NCI-H2029 treated with DMSO at 0.1 percent for 48 hours (cell line): Measurements from ENCODE around the gene DOCK2.

Source experiments
- DNase-seq: peaks from one replicate; lab custom pipeline; 2025; lab: John Stamatoyannopoulos, UW

The DOCK2 gene

DNA sequence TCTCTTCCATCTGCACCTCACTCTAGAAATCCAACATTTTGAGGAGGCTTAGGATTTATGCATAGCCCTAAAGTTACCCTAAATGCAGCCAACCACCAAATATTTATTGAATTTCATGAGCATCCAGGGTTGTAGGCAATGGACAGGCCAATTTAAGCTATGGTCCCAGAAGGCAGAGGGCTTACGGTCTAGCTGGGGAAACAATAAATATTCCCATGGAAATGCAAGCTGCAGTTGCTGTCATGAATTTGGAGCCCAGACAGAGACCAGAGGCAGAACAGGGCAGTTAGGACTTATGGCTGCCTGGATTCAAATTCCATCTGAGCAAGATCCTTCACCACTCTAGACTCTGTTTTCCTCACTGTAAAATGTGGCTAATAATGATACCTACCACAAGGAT lies 352.3 kb downstream of the DOCK2 start:
- no peak for DNase-seq

DNA sequence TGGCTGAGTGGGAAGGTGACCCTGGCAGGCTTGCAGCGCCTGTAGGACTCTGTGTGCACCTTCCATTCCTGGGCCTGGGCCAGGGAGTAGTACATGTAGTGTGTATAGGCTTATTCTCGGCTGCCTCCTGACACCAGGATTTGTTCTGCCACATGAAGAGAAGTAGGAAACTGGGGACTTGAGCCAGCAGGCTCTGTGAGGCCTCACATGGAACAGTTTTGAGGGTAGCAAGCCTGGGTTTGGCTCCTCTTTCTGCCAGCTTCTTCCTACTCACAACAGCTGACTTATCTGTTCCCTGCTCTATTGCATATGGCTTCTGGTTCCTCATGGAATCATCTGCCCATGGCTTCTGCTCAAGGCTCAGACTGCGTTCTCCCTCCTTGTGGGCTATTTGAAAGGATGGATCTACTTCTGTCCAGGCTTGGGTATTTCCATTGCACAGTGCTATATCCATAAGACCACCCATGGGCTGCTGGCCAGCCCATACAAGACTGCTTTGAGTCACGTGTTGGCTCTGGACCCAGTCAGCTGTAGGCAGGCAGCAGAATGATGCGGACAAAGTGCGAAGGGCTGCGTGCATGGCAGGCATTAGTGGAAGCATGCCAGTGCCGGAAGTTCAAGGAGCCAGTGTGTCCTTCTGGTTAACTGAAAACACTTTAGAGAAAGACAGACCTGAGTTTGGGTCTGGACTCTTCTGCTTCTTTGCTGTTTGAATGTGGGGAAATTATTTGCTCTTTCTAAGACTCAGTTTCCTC lies 354.2 kb downstream of the DOCK2 start:
- DNase-seq = no peak

DNA sequence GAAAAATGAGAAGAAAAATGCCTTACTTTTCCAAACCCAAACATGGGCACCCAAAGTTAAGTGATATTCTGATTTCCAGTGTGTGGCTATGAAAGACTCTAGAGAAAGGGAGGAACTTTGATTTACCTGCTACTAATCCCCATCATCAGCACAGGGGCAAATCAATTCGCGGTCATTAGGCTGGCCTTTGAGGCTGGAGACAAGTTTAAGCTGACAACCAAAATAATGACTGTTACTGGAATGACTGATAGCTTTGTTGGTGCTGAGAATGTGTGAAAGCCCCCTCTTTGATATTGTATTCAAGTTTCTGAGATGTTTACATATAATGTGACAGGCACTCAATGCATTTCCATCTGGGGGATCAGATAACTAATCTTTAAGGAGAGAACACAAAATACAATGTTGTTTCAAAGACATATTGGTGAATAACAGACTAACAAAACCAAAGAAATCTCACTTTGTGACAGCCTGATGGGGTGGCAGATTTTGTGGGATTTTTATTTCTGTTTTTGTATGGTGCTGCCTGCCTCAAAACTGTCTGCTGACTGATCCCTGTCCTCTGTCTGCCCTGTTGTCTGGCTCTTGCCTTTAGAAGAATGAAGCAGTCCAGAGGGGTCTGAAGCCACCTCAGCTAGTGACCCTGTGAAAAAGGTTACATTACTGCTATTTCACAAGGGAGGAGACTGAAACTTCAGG lies 355.9 kb downstream of the DOCK2 start:
- no peak for DNase-seq

DNA sequence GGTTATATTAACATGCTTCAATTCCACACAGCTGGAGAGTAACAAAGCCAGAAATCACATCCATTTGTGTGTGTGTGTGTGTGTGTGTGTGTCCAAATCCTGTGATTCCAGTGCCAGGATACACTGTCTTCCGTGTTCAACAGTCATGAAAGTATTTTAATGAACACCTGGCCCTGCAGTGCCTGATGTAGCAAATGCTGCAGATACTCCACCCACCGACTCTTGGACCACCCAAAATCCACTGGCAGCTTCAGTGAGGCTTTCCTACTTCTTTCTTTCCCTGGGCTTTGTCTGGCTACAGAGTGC lies 356.4 kb downstream of the DOCK2 start:
- DNase-seq = no peak

DNA sequence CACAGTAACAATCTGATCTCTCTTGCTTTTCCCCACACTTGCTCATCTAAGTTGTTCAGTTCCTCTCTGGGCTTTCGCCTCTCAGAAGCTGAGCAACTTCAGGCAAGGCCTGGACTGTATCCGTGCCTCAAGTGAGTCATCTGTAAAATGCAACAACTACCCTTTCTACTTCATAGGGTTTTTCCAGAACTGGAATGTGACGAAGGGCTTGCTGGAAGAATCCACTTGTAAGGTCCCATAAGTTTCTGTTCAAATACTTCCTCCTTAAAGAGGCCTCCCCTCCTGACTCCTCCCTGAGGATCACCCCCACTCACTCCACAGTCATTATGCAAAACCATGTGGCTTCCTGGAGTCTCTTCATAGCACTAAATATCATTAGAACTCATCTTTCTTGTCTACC lies 360.7 kb downstream of the DOCK2 start:
- DNase-seq = no peak

DNA sequence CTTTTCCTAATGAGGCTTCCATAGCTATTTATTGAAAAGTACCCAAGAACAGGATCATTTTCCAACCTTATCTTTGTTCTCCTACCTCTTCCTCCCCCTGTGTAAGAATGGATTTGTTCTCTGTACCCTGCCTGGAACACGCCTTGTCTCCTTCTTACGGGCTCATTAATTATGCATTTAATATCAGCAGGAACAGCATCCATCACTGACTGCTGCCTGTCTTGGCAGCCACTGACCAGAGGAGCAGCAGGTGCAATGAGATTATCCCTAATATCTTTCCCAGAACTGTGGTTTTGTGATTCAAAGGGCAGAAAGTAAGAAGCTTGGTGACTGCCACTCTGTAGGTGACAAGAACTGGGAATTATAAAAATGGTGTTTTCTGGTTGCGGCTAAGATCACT lies 362.5 kb downstream of the DOCK2 start:
- no peak for DNase-seq

DNA sequence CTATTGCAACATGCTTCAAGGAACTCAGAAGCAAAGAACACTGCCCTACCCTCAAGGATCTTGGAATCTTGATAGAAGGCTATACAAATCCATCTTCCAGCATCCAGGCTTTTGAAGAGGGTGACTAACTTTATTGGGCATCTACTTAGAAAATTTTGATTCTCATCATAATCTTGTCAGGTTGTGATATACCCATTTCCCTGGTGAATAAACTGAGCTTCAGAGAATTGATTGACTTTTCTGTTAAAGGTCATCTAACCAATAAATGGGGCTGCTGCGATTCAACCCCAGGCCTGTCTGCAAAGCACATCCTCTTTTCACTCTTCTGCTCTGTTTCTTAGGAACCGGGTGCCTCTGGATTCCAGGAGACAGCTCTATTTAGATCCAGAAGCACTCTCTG lies 363.1 kb downstream of the DOCK2 start:
- DNase-seq = no peak

DNA sequence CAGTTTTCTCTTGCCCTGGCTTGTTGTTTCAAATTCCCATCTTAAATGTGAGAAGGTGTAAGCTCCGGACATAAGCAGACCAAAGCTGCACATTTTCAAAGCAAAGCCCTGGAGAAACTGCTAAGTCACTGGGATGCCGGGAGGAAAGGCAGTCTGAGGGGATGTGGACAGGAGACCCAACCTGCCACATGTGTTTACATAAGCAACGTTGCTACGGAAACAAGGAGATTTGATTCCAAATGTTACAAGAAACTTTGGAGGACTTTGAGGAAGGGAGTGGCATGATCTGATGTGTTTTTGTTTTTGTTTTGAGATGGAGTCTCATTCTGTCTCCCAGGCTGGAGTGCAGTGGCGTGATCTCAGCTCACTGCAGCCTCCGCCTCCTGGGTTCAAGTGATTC lies 368.9 kb downstream of the DOCK2 start:
- no peak for DNase-seq

DNA sequence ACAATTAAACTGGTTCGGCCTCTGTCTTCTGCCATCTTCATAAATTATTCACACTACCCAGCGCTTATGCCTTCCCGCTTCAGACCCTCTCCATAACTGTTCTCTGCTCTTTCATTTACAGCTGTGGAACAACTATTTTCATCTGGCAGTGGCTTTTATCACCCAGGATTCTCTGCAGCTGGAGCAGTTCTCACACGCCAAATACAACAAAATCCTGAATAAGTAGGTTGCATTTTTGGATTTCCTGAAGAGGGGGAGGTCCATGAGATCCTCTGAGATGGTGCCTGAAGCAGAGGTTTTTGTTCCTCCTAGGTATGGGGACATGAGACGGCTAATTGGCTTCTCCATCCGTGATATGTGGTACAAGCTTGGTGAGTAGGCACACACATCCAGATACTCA lies 371.3 kb downstream of the DOCK2 start:
- DNase-seq = no peak

DNA sequence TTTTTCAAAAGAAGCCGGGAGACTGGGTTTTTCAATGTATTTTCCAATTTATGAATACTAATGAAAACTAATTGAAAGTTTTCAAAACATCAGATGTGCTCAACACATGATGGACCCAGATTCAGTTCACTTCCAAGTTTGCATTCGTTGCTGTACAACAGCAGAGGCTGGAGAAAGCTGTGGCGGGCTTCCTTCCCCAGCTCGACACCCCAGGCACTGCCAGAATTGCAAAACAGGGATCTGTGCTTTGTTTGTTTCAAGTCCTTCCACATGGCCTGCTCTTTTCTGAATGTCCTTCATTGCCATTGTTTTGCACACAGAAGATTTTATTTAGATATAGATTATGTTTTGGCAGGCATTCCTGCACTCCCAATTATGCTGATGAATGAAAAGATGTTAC lies 373.5 kb downstream of the DOCK2 start:
- no peak for DNase-seq

DNA sequence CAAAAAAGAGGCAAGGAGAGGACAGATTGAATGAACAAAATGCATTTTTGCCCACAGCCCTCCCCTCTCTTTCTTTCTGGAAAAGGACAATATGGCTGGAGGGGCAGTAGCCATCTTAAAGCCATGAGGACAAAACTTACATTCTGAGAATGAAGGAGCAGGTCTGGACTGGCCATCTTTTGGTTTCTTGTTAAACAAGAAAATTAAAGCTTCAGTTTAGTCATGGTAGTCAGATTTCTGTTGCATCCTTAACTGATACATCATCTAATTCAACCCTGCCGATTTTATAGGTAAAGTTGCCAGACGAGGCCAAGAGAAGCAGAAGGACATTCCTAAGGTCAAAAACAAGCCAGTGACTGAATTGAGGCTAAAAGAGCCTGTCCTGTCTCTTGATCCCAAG lies 374.7 kb downstream of the DOCK2 start:
- DNase-seq = no peak

DNA sequence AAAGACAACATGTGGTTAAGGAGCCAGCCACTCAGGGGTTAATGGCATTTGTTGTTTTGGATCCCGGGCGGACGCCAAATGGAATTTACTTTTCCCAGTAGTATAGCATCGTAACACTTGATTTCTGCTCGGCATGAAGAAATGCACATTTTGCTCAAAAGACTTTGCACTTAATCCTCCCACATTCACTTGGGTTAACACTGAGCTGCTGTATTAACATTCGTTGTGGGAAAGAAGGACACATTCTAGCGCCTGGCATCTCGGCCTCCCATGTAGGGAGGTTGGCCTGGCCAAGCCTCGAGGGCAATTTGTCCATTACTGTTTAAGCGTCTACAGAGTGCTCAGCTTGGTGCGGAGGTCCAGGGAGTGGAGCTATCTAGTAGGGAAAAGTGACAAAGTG lies 375.5 kb downstream of the DOCK2 start:
- DNase-seq = no peak

DNA sequence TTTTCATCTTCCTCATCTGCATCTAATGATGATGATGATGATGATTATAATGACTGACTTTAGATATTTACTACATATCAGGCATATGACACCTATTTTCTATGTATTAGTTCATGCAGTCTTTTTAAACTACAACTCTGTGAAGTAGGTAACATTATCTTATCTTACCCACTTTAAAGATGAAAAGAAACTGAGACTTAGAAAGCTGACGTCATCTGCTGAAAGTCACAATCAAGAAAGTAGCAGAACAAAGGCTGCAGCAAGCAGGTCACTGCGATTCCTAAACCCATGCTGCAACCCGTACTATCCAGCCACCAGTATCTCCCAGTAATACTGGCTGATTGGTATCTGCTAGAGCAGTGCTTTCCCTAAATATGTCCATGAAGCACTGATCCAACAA lies 383.3 kb downstream of the DOCK2 start:
- DNase-seq = no peak

DNA sequence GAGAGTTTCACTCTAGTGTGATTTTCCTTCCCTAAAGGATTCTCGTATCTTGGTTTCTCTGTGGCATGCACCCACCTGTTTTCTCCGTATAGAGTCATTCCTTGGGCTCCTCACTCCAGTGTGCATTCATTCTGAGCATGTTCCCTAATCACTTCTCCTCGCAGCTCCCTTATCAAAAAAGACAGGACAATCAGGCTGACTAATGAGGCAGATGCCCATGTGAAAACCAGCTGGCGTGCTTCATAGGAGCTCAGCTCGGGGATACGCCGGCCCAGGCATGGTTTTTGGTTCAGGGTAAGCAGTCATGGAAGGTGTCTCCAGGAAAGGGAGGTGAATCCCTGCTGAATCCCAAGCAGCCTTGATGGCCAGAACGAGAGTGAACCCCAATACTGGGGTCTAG lies 384.4 kb downstream of the DOCK2 start:
- DNase-seq = no peak

DNA sequence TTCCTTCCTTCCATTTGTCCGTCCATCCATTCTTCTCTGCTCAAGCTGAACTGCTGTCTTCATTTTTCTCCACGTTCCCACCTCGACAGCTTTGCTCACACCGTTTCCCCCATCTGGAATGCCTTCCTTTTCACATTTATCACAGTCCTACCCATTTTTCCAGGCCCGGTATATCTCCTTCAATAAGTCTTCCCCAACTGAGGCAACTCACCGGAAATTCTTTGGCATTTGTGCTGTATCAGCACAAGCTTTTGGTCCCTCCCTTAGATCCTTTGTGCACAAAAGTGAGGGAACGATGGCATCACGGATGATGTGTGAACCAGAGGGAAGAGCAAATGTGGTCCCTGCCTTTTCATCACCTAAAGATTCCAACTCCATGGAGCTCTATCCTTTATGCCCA lies 388.8 kb downstream of the DOCK2 start:
- DNase-seq = no peak

DNA sequence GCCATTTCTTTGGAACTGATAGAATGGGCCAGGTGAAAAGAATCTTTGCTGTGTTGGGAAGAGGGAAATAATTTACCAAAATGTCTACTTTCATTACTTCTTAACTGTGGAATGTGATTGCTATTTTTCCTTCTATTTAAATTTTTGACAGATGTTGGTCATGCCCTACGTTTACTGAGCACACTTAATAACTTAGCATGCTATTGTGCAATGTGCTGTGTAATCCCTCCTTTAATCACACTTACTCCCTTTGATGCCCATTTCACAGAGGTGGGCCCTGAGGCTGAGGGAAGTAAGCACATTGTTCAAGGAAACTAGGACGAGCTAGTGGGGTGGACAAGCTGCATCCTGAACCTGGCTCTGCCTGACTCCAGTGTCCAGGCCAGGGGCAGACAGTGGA lies 391.0 kb downstream of the DOCK2 start:
- DNase-seq = no peak

DNA sequence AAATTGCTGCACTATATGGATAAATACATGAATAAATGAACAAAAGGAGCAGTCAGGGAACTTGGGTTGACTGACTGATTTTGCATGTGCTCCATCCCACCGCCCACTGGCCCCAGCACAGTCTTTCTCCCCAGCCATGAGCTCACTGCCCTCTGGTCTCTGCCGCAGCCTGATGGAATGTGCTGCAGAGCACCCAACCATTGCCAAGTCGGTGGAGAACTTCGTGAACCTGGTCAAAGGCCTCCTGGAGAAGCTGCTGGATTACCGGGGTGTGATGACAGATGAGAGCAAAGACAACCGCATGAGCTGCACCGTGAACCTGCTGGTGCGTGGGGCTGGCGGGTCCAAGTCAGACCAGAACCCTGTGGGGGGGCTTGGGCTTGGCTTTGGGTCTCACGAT lies 397.2 kb downstream of the DOCK2 start:
- no peak for DNase-seq

DNA sequence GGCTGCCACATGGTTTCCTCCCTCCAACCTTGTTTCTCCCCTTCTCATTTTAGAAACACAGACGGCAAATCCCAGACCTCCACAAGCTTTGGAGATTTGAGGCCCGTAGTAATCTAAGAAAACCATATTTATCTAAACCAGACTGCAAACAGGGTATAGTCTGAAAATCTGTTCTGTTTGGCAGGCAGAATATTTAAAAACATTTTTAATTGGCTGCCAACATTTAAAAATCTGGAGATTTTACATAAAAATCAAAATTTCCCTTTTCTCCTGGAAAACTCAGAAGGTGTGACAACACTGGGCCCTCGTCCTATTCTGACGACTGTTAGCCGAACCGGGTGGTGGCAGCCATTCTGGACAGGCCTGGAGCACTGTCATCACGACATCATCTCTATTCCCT lies 401.2 kb downstream of the DOCK2 start:
- no peak for DNase-seq

DNA sequence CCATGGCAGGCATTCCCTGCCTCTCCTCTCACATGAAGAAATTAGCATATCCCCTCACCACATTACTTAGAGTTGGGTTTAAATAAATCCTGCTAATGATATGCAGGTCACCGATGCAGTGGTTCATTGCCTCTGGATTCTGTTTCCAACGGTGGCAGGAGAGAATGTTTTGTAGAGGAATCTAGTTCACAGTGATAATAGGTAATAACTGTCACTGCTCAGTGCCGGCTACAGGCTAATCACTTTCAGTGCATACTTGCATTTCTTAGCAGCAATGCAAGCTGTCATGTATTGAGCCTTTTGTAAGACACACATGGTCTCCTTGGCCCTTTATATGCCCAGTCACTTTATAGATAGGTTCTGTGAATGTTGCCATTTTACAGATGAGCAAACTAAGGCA lies 402.8 kb downstream of the DOCK2 start:
- DNase-seq = no peak

DNA sequence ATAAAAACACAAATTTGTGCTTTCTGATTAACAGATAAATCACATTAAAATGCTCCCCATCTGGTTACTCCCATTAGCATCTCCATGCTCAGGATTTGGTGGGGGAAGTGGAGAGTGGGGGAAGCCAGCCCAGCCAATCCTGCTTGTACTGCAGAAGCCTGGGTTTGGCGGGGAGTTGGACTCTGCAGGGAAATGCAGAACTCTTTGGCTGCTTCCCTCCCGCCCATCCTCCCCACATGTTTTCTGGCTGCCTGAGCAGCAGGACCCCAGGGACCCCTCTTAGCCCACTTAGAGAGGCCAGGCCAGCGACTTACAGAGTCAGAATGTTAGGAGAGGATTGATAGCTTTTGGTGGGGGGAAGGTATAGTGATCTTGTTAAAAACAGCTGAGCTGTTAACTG lies 409.2 kb downstream of the DOCK2 start:
- no peak for DNase-seq

DNA sequence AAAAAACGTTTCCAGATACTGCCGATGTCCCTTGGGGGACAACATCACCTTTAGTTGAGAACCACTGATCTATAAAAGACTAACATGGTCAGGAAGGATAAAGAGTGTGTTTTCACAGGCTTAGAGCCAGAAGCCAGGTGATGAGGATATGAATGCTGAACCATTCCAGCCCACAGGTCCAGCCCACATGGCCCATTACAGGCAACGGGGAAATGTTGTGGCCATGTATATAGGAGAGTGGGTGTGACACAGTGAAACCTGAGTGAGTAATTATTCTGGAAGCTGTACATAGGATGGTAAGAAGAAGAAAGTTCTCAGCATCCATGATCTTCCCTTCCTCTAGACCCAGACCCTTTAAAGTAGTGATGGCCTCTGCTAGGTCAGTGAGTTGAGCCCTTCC lies 412.6 kb downstream of the DOCK2 start:
- DNase-seq = no peak

DNA sequence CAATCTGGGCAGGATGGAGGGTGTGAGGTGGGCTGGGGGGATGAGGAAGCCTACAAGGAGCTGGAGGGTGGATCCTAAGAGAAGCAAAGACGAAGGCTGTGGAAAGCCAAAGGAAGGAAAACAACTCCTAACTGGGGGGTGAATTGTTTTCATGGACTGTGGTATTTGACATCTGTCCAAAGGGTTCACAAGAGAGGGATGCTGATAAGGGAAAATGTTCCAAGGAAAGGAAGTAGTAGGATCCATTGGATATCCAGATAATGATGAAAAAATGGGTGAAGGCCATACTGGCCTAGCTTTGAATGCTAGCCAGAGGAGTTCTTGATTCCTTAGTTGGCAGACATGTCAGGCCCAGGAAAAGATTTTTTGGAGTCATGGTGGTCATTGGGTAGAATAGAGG lies 416.8 kb downstream of the DOCK2 start:
- no peak for DNase-seq

DNA sequence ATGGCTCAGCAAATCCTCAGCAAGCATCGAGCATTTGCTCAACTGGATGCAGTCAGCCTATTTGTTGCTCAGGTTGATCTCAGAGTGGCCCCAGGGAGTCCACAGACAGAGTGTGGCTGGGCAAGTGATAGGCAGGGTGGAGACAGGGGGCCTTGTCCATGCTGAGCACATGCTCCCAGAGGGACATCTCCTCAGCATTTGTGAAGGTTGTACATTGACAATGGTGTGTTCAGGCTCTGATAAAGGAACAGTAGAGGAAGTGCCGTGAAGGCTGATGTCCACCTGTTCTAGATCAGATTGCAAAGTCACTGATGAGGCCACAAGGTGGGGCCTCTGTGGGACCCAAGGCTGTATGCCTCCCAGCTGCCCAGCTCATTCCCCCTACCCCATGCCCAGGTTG lies 418.5 kb downstream of the DOCK2 start:
- DNase-seq = no peak

DNA sequence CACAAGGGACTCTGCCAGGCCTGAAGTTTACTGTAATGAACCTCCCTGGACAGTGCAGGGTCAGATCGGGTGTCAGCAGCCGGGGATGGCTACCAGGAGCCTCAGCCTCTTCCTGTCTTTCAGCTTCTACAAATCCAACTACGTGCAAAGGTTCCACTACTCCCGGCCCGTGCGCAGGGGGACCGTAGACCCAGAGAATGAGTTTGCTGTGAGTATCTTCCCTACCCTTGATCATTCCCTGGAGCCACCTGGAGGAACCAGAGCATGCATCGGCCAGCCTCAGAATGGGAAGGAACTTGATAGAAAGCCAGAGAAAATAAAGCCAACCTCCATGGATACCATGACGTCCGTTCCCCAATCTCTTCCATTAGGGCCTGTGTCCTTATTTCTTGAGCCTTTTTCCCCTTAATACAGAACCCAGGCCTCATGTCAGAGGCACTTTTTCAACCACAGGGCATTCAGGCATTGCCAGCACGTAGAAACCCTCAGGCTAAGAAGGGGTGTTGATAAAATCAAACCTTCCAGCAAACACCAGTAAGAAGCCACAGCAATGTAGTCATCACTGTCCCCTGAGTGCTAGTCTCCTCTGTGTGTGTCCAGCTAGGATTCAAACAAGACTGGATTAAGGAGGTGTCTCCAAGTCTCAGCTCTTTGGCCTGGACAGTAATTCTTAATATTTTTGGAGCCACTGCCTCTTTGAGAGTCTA lies 419.6 kb downstream of the DOCK2 start:
- no peak for DNase-seq
